Mammary epithelial cell (primary cell): ENCODE data around the gene FGF23.

ENCODE experiments used
- EZH2 ChIP-seq: IDR thresholded peaks from 2 replicates; pipeline ENCODE4 v1.6.1; 2012; ENCODE audit warnings: low read length, inconsistent platforms, borderline replicate concordance
- TF ChIP-seq, protein P1 (sequence below), 2 donors: IDR thresholded peaks in 1 of 2; conservative IDR thresholded peaks in 1 of 2; 2 replicates each; pipeline ENCODE4 v1.5.1; 2011 to 2012; ENCODE audit warnings: inconsistent platforms in 2 of 2, low read length in 2 of 2, mild to moderate bottlenecking in 2 of 2, control low read depth in 1 of 2, low read depth in 1 of 2; ENCODE audit not compliant: insufficient read depth in 1 of 2; ENCODE audit errors: extremely low read depth in 1 of 2

DNA sequence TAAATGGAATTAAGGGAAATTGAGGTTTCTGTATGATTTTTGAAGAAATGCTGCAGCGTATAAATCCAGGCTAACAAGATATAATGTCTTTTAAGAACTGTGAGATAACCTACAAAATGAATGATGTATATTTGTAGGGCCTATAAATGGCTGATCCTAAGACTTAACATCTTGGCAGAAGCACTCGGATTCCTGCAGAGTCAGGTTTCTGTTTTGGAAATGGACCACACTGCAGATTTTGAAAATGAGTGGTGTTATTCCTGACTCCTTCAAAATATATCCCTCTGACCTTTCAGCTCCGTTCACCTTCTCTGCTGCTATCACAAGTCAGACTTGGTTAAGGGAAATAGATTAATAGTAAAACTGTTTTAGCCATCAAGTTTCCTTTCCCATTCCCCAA is 53.5 kb downstream of the FGF23 start:
- TF ChIP-seq, protein P1, sequence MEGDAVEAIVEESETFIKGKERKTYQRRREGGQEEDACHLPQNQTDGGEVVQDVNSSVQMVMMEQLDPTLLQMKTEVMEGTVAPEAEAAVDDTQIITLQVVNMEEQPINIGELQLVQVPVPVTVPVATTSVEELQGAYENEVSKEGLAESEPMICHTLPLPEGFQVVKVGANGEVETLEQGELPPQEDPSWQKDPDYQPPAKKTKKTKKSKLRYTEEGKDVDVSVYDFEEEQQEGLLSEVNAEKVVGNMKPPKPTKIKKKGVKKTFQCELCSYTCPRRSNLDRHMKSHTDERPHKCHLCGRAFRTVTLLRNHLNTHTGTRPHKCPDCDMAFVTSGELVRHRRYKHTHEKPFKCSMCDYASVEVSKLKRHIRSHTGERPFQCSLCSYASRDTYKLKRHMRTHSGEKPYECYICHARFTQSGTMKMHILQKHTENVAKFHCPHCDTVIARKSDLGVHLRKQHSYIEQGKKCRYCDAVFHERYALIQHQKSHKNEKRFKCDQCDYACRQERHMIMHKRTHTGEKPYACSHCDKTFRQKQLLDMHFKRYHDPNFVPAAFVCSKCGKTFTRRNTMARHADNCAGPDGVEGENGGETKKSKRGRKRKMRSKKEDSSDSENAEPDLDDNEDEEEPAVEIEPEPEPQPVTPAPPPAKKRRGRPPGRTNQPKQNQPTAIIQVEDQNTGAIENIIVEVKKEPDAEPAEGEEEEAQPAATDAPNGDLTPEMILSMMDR (conservative IDR thresholded peaks at IDR 0.05 in 1 of 2, IDR thresholded peaks at IDR 0.05 in 1 of 2; ENCODE audit: extremely low read depth in 1 of 2, insufficient read depth in 1 of 2, low read depth in 1 of 2, low read length in 2 of 2), result no peak
- no peak for TF ChIP-seq EZH2
